ENCODE results near the gene CYB5RL.

GRCh38 chr1:54157401-54157800 lies 42.4 kb downstream of the CYB5RL start:
- TF ChIP-seq, protein P1, sequence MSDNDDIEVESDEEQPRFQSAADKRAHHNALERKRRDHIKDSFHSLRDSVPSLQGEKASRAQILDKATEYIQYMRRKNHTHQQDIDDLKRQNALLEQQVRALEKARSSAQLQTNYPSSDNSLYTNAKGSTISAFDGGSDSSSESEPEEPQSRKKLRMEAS (IDR thresholded peaks at IDR 0.05; ENCODE audit: insufficient read depth, insufficient read length): no peak
- no peak for TF ChIP-seq POLR2A (IDR thresholded peaks at IDR 0.05; ENCODE audit: low read depth, low read length)
- TF ChIP-seq, protein P2, sequence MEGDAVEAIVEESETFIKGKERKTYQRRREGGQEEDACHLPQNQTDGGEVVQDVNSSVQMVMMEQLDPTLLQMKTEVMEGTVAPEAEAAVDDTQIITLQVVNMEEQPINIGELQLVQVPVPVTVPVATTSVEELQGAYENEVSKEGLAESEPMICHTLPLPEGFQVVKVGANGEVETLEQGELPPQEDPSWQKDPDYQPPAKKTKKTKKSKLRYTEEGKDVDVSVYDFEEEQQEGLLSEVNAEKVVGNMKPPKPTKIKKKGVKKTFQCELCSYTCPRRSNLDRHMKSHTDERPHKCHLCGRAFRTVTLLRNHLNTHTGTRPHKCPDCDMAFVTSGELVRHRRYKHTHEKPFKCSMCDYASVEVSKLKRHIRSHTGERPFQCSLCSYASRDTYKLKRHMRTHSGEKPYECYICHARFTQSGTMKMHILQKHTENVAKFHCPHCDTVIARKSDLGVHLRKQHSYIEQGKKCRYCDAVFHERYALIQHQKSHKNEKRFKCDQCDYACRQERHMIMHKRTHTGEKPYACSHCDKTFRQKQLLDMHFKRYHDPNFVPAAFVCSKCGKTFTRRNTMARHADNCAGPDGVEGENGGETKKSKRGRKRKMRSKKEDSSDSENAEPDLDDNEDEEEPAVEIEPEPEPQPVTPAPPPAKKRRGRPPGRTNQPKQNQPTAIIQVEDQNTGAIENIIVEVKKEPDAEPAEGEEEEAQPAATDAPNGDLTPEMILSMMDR (IDR thresholded peaks at IDR 0.05; ENCODE audit: extremely low read depth in 1 of 2, insufficient read depth in 1 of 2, low read depth in 1 of 2, low read length in 2 of 2): no peak
- TF ChIP-seq POLR2AphosphoS5 (IDR thresholded peaks at IDR 0.05; ENCODE audit: insufficient read depth, low read depth, low read length): no peak
- TF ChIP-seq GATA2 (IDR thresholded peaks at IDR 0.05; ENCODE audit: insufficient read depth, insufficient read length, low read depth, low read length): no peak
- TF ChIP-seq EZH2 (IDR thresholded peaks at IDR 0.05; ENCODE audit: borderline replicate concordance, low read depth, low read length, severe bottlenecking): no peak
- no peak for TF ChIP-seq MYC (IDR thresholded peaks at IDR 0.05; ENCODE audit: low read depth, low read length)
- no peak for TF ChIP-seq FOS (IDR thresholded peaks at IDR 0.05; ENCODE audit: borderline replicate concordance, insufficient read depth, low read length)

Measured in endothelial cell of umbilical vein (primary cell).